Thoracic aorta (tissue), 2 donors: ENCODE measurements around the gene ZC3HAV1. TPM values are rescaled to one million over a fixed set of nuclear protein-coding genes. Genes with fewer than 3 reads are reported as not detected.
"Not testable (repeated sequence)": the region's sequence is repeated elsewhere in the genome, so short reads cannot be mapped to it uniquely, and the experiment has no call there.

Source experiments
- ATAC-seq: fragments of 150-250 bp; one replicate; pipeline ENCODE4 v1.8.0; 2017; ENCODE audit warnings: low read depth; ENCODE audit not compliant: insufficient number of reproducible peaks, low FRiP score
- DNase-seq: peaks from one replicate; pipeline ENCODE4 v3.0.0-alpha.2; 2020; ENCODE audit warnings: low spot score
- H3K27ac ChIP-seq, 2 donors: fragments of 200-600 bp; sonication (generic); 1 replicate in 1 of 2; 2 replicates in 1 of 2; pipeline ENCODE4 v1.5.1; 2016; ENCODE audit warnings: mild to moderate bottlenecking in 2 of 2, moderate library complexity in 2 of 2
- H3K27me3 ChIP-seq: fragments of 200-600 bp; sonication (generic); replicated peaks from 2 replicates; pipeline ENCODE4 v1.6.0; 2016; ENCODE audit warnings: mild to moderate bottlenecking; ENCODE audit not compliant: insufficient read depth
- H3K36me3 ChIP-seq: fragments of 200-600 bp; sonication (generic); one replicate; pipeline ENCODE4 v1.5.1; 2016
- H3K4me1 ChIP-seq, 2 donors: fragments of 200-600 bp; sonication (generic); 1 replicate in 1 of 2; 2 replicates in 1 of 2; pipeline versions ENCODE4 v1.5.1 to v1.6.0; 2016; ENCODE audit warnings: low read depth in 2 of 2, mild to moderate bottlenecking in 1 of 2; ENCODE audit not compliant: control insufficient read depth in 1 of 2
- H3K4me3 ChIP-seq: fragments of 200-600 bp; sonication (generic); 2 replicates; pipeline ENCODE4 v1.5.1; 2016; ENCODE audit warnings: mild to moderate bottlenecking
- H3K9me3 ChIP-seq: fragments of 200-600 bp; sonication (generic); 2 replicates; pipeline ENCODE4 v1.5.1; 2016
- total RNA-seq, 2 donors: library from RNA; depleted of rRNA; stranded (reverse); fragments of >200 nt; gene quantifications; one replicate each; pipeline versions ENCODE4 v1.1.0 to v1.2.3, GENCODE V29; 2016
- TF ChIP-seq, protein P1 (sequence below): fragments of 200-600 bp; sonication (generic); IDR thresholded peaks from one replicate; pipeline ENCODE4 v1.5.1; 2019; ENCODE audit warnings: antibody characterized with exemption

ZC3HAV1 gene
- total RNA-seq, 2 donors from 2014 or later, result 32.5 to 47.6 TPM

DNA sequence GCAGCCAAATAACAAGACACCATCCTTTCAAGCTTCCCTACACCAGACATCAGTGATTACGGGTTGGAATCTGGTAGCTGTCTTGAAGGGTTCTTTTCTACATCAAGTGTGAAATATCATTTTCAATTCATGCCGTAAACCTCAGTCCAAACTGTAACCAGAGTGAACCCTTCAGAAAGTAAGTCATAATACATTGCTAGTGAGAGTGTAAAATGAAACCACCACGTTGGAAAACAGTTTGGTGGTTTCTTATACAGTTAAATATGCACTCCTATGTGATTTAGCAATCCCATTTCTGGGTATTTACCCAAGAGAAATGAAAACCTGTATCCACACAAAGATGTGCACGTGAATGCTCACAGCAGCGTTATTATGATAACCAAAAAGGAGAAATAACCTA is 48.1 kb downstream of the ZC3HAV1 start:
- Histone ChIP-seq H3K27ac (no peak overlapping the region), H3K4me1 (no peaks in the 10 kb centered on the region), H3K4me3 (no peak overlapping the region), H3K27me3 (no peaks in the 10 kb centered on the region), H3K9me3 (no peaks in the 10 kb centered on the region), H3K36me3 (peaks cover 20% of the 10 kb centered on the region)
- TF ChIP-seq, protein P1, sequence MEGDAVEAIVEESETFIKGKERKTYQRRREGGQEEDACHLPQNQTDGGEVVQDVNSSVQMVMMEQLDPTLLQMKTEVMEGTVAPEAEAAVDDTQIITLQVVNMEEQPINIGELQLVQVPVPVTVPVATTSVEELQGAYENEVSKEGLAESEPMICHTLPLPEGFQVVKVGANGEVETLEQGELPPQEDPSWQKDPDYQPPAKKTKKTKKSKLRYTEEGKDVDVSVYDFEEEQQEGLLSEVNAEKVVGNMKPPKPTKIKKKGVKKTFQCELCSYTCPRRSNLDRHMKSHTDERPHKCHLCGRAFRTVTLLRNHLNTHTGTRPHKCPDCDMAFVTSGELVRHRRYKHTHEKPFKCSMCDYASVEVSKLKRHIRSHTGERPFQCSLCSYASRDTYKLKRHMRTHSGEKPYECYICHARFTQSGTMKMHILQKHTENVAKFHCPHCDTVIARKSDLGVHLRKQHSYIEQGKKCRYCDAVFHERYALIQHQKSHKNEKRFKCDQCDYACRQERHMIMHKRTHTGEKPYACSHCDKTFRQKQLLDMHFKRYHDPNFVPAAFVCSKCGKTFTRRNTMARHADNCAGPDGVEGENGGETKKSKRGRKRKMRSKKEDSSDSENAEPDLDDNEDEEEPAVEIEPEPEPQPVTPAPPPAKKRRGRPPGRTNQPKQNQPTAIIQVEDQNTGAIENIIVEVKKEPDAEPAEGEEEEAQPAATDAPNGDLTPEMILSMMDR, result no peak
- DNase-seq (no peak), ATAC-seq (no peak)

DNA sequence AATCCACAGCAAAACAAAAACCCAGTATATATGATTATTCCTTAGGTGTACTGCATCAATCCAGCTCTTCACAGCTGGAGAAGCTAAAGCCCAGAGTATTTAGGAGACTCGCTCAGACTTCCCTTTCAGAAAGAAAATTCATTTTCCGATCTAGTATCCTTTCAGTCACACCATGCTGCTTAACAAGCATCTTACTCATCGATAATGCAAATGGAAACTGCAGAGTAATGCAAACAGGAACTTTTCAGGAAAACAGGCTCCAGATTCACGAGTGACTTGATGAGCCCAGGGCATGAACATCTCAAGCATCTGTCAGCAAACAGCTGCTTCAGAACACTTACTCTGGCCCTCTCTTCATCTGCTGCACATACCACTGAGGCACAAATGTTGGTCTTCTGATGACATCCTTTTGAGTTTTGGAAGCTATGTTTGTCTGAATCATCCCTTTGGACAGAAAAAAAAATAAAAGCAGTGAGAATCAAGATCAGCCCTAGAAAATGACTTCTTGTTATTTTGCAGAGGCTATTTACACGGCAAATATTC is 48.8 kb downstream of the ZC3HAV1 start:
- ATAC-seq (no peak), DNase-seq (no peak)
- Histone ChIP-seq H3K4me3 (no peak overlapping the region), H3K4me1 (no peaks in the 10 kb centered on the region), H3K9me3 (no peaks in the 10 kb centered on the region), H3K27ac (no peak overlapping the region), H3K27me3 (no peaks in the 10 kb centered on the region), H3K36me3 (peaks cover 20% of the 10 kb centered on the region)
- TF ChIP-seq, protein P1, result no peak

DNA sequence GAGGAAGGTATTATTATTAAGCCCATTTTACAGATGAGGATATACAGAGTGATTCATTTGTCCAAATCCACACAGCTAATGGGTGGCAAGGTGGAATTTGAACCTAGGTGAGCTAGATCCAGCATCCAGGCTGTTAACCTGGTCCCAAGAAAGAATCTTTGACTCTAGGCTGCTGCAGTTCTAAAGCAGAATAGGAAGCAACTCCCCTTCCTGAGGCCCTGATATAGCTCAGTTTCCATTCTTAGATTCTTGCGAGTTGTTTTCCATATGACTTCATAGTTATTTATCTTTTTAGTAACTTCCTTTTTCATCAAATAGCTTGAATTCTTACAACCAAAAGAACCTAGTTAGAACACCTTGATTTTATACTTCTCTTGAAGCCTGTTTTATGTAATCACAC is 49.6 kb downstream of the ZC3HAV1 start:
- Histone ChIP-seq H3K4me3 (no peak overlapping the region), H3K36me3 (peaks cover 19% of the 10 kb centered on the region), H3K27me3 (no peaks in the 10 kb centered on the region), H3K4me1 (no peaks in the 10 kb centered on the region), H3K27ac (no peak overlapping the region), H3K9me3 (no peaks in the 10 kb centered on the region)
- DNase-seq, result no peak
- TF ChIP-seq, protein P1, result no peak
- ATAC-seq, result no peak

DNA sequence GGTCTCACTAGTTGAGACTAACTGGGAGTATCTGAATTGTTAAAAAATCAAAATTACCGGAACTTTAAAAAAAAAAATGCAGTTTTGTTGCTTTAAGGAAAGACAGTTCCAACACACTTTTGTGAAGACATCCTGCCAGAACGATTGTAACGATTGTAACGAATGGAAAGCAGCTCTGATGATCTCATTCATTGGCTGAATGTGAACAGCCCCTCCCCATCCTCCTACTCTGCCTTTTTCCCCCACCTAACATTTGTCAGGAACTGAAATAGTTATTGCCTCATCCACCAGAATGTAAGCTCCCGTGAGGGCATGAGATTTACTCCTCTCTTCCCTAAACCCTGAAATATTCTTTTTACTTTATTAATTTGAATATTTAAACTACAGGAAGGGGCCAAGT is 50.6 kb downstream of the ZC3HAV1 start:
- Histone ChIP-seq H3K4me3 (no peak overlapping the region), H3K27ac (no peak overlapping the region), H3K36me3 (peaks cover 20% of the 10 kb centered on the region), H3K4me1 (no peaks in the 10 kb centered on the region), H3K27me3 (no peaks in the 10 kb centered on the region), H3K9me3 (no peaks in the 10 kb centered on the region)
- ATAC-seq, result no peak
- TF ChIP-seq, protein P1, result no peak
- no peak for DNase-seq

DNA sequence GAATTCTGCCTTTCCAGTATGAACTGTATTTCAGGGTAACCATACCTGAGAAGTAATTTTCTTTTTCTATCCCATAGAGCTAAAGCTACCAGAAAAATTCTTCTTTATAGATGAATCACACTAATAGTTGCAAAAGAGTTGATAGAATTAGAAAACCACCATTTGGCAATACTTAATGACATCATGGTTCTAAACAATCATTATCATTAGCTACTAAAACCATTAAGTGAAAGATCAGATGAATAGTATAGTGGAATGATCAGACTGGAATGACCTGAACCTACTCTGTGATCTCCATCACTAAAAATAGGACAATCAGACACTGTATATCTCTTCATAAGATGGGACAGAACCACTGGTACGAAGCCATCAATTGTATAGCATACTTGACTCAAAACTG is 53.8 kb downstream of the ZC3HAV1 start:
- Histone ChIP-seq H3K9me3 (no peaks in the 10 kb centered on the region), H3K27ac (no peak overlapping the region), H3K4me3 (no peak overlapping the region), H3K36me3 (peaks cover 31% of the 10 kb centered on the region), H3K27me3 (no peaks in the 10 kb centered on the region), H3K4me1 (no peaks in the 10 kb centered on the region)
- TF ChIP-seq, protein P1, result no peak
- ATAC-seq (no peak), DNase-seq (no peak)

DNA sequence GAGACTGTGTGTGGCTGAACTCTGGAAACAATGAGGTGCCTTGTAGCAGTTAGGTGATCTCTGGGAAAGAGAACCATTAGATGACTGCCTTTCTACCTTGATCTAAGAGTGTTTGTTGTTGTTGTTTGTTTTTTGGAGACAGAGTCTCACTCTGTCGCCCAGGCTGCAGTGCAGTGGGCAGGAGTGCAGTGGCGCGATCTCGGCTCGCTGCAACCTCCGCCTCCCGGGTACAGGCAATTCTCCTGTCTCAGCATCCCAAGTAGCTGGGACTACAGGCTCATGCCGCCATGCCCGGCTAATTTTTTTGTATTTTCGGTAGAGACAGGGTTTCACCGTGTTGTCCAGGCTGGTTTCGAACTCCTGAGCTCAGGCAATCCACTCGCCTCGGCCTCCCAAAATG is 54.9 kb downstream of the ZC3HAV1 start:
- peaks cover 28% of the 10 kb centered on the region for H3K36me3 ChIP-seq

More for the DNA sequence above, 54.9 kb downstream of the ZC3HAV1 start:
- DNase-seq, H3K27ac ChIP-seq, H3K4me3 ChIP-seq, ATAC-seq, H3K9me3 ChIP-seq, H3K27me3 ChIP-seq, H3K4me1 ChIP-seq: not testable (repeated sequence)
